Measurements from ENCODE around the gene INAFM2. TPM values are rescaled to one million over a fixed set of nuclear protein-coding genes. Genes with fewer than 3 reads are reported as not detected.

Gene INAFM2
- polyA plus RNA-seq, 6 donors from 2014 or later = 0.32 to 3.4 (median 1.4) TPM

GRCh38 chr15:40369474-40369869 is 46.0 kb downstream of the INAFM2 start:
- DNase-seq (no peak), ATAC-seq (ENCODE audit: low read depth in 2 of 2) (no peak)
- peak overlapping the region in 4 of 8 donors; percentile 50 to 83 (median 79) for H3K4me3 Mint-ChIP-seq
- no peaks in the 10 kb centered on the region for H3K36me3 Mint-ChIP-seq
- H3K27me3 Mint-ChIP-seq = no peaks in the 10 kb centered on the region
- no peaks in the 10 kb centered on the region for H3K9me3 Mint-ChIP-seq
- H3K4me1 Mint-ChIP-seq = peaks cover 14 to 31% (median 20%) of the 10 kb centered on the region in 3 donors
- peak overlapping the region in 1 of 6 donors; percentile 52 for H3K27ac Mint-ChIP-seq

GRCh38 chr15:40369971-40370370 is 46.5 kb downstream of the INAFM2 start:
- no peaks in the 10 kb centered on the region for H3K9me3 Mint-ChIP-seq
- H3K27ac Mint-ChIP-seq = no peak overlapping the region
- no peaks in the 10 kb centered on the region for H3K27me3 Mint-ChIP-seq
- peaks cover 14 to 30% (median 20%) of the 10 kb centered on the region in 3 donors for H3K4me1 Mint-ChIP-seq
- H3K36me3 Mint-ChIP-seq = no peaks in the 10 kb centered on the region
- ATAC-seq (ENCODE audit: low read depth in 2 of 2) (no peak), DNase-seq (no peak)
- no peak overlapping the region for H3K4me3 Mint-ChIP-seq

- Mint-ChIP-seq H3K27me3 (no peaks in the 10 kb centered on the region), H3K4me1 (peaks cover 4 to 6% (median 6%) of the 10 kb centered on the region in 3 donors), H3K27ac (peak overlapping the region in 1 of 6 donors; percentile 51), H3K36me3 (no peaks in the 10 kb centered on the region), H3K9me3 (no peaks in the 10 kb centered on the region), H3K4me3 (no peak overlapping the region)
- no peak for ATAC-seq (ENCODE audit: low read depth in 2 of 2)
- DNase-seq = no peak
Observed at GRCh38 chr15:40372981-40373380, 49.5 kb downstream of the INAFM2 start.

Other genes starting within 250 kb of the INAFM2 start
- gene BMF, start 214.8 kb upstream of the INAFM2 start, polyA plus RNA-seq (ENCODE audit: low read depth in 6 of 6) = 1 to 10 TPM in 5 of 6 donors, under 1 TPM in 1; 0.66 to 7.7 (median 5.5) TPM
- 1 to 10 TPM in 3 of 6 donors, under 1 TPM in 3; 0.30 to 3.7 (median 0.78) TPM for gene BUB1B, start 162.6 kb upstream of the INAFM2 start, polyA plus RNA-seq (ENCODE audit: low read depth in 6 of 6)
- not detected for gene PAK6, start 84.6 kb upstream of the INAFM2 start, polyA plus RNA-seq (ENCODE audit: low read depth in 6 of 6)
- under 1 TPM in 1 of 6 donors, not detected in 5; 0.29 TPM for gene ANKRD63, start 40.6 kb upstream of the INAFM2 start, polyA plus RNA-seq (ENCODE audit: low read depth in 6 of 6)
- gene PLCB2, start 15.8 kb upstream of the INAFM2 start, polyA plus RNA-seq (ENCODE audit: low read depth in 6 of 6) = 10 to 100 TPM; 11.4 to 22.6 (median 15.9) TPM
- under 1 TPM in 2 of 6 donors, not detected in 4; 0.25 to 0.40 TPM for gene CCDC9B, start 17.2 kb downstream of the INAFM2 start, polyA plus RNA-seq (ENCODE audit: low read depth in 6 of 6)
- gene PHGR1, start 27.3 kb downstream of the INAFM2 start, polyA plus RNA-seq (ENCODE audit: low read depth in 6 of 6) = not detected
- gene DISP2, start 34.5 kb downstream of the INAFM2 start, polyA plus RNA-seq (ENCODE audit: low read depth in 6 of 6) = under 1 TPM in 3 of 6 donors, not detected in 3; 0.23 to 0.47 (median 0.25) TPM
- 1 to 10 TPM; 2.8 to 6.4 (median 3.6) TPM for gene KNSTRN, start 59.0 kb downstream of the INAFM2 start, polyA plus RNA-seq (ENCODE audit: low read depth in 6 of 6)
- gene IVD, start 82.1 kb downstream of the INAFM2 start, polyA plus RNA-seq (ENCODE audit: low read depth in 6 of 6) = 10 to 100 TPM; 15.6 to 36.3 (median 22.2) TPM
- gene BAHD1, start 117.3 kb downstream of the INAFM2 start, polyA plus RNA-seq (ENCODE audit: low read depth in 6 of 6) = 1 to 10 TPM in 5 of 6 donors, under 1 TPM in 1; 0.37 to 3.0 (median 1.9) TPM
- gene CHST14, start 147.3 kb downstream of the INAFM2 start, polyA plus RNA-seq (ENCODE audit: low read depth in 6 of 6) = 1 to 10 TPM; 1.4 to 3.2 (median 2.2) TPM
- 100 to 1,000 TPM; 199 to 261 (median 219) TPM for gene CCDC32, start 241.3 kb downstream of the INAFM2 start, polyA plus RNA-seq (ENCODE audit: low read depth in 6 of 6)
- gene RPUSD2, start 245.6 kb downstream of the INAFM2 start, polyA plus RNA-seq (ENCODE audit: low read depth in 6 of 6) = 10 to 100 TPM; 18.0 to 29.3 (median 25.6) TPM

All from naive B cell (primary cell).